LNCAP (cell line): ENCODE measurements around the gene MGAM2.

Source experiments
- CTCF ChIP-seq: fragments of 450-650 bp; IDR thresholded peaks from 2 replicates; pipeline ENCODE4 v1.5.1; 2017; ENCODE audit warnings: mild to moderate bottlenecking

Gene MGAM2

GRCh38 chr7:142249918-142250317 is 138.4 kb downstream of the MGAM2 start:
- no peak for TF ChIP-seq CTCF

GRCh38 chr7:142250705-142251104 is 139.2 kb downstream of the MGAM2 start:
- no peak for TF ChIP-seq CTCF

GRCh38 chr7:142257958-142258357 is 146.4 kb downstream of the MGAM2 start, which contains the start of gene PRSS58:
Gene PRSS58 (minus strand): TSS chr7:142258058. CDS start chr7:142257707, 351 bp downstream.
- no peak for TF ChIP-seq CTCF

- TF ChIP-seq CTCF = no peak
These were observed 152.3 kb downstream of the MGAM2 start for GRCh38 chr7:142263598-142264380.
